SK-N-SH (cell line): ENCODE results near the gene PERM1. TPM values are rescaled to one million over a fixed set of nuclear protein-coding genes. Genes with fewer than 3 reads are reported as not detected.
"Not testable (repeated sequence)": the region's sequence is repeated elsewhere in the genome, so short reads cannot be mapped to it uniquely, and the experiment has no call there.

Experiments used
- CTCF ChIA-PET: fragments of 300-600, 350-600 bp; formaldehyde crosslinking; extraction: SDS; loops from one replicate; lab custom pipeline; 2021; lab: Yijun Ruan, JAX
- POLR2A ChIA-PET: fragments of 350-600 bp; sonication (Branson Sonifier 250); formaldehyde crosslinking; extraction: SDS; loops from one replicate; lab custom pipeline; 2020; ENCODE audit warnings: antibody characterized with exemption, inconsistent platforms; lab: Yijun Ruan, JAX
- DNase-seq: peaks from one replicate; pipeline ENCODE4 v3.0.0; 2012
- H2AFZ ChIP-seq: fragments of 200-600 bp; sonication (generic); 2 replicates; pipeline ENCODE4 v1.8.1; 2016; ENCODE audit warnings: antibody characterized with exemption, mild to moderate bottlenecking, low read depth
- H3F3A ChIP-seq: fragments of 200-600 bp; sonication (generic); replicated peaks from 2 replicates; pipeline ENCODE3; 2016; ENCODE audit warnings: antibody characterized with exemption, mild to moderate bottlenecking; ENCODE audit not compliant: insufficient read depth
- H3K27ac ChIP-seq, 2 experiments: fragments of 200-500 bp in 1 of 2; fragments of 200-600 bp in 1 of 2; sonication (Bioruptor generic) in 1 of 2; sonication (generic), shearing (Covaris generic) in 1 of 2; 2 replicates each; pipeline versions ENCODE4 v1.5.1 to v1.6.1; 2014 to 2016; ENCODE audit warnings: low read depth in 2 of 2, inconsistent platforms in 1 of 2, low read length in 1 of 2, mild to moderate bottlenecking in 1 of 2, mixed read lengths in 1 of 2
- H3K27me3 ChIP-seq: fragments of 200-600 bp; sonication (generic), shearing (Covaris generic); 2 replicates; pipeline ENCODE4 v1.6.1; 2016; ENCODE audit warnings: mixed run types; ENCODE audit not compliant: insufficient read depth
- H3K36me3 ChIP-seq, 2 experiments: fragments of 200-500 bp in 1 of 2; fragments of 200-600 bp in 1 of 2; sonication (Bioruptor generic) in 1 of 2; sonication (generic) in 1 of 2; replicated peaks in 1 of 2; 2 replicates each; pipeline versions ENCODE3 to v1.5.1; 2014 to 2016; ENCODE audit warnings: low read length in 1 of 2, mild to moderate bottlenecking in 1 of 2; ENCODE audit not compliant: insufficient read depth in 2 of 2, control insufficient read depth in 1 of 2
- H3K4me1 ChIP-seq, 2 experiments: fragments of 200-500 bp in 1 of 2; fragments of 200-600 bp in 1 of 2; sonication (Bioruptor generic) in 1 of 2; sonication (generic), shearing (Covaris generic) in 1 of 2; 2 replicates each; pipeline versions ENCODE4 v1.5.1 to v1.6.1; 2014 to 2016; ENCODE audit warnings: low read depth in 1 of 2, low read length in 1 of 2, mixed run types in 1 of 2; ENCODE audit not compliant: insufficient read depth in 2 of 2, control insufficient read depth in 1 of 2
- H3K4me2 ChIP-seq: fragments of 200-600 bp; sonication (generic), shearing (Covaris generic); 2 replicates; pipeline ENCODE4 v1.6.1; 2017; ENCODE audit warnings: mixed run types
- H3K4me3 ChIP-seq, 2 experiments: fragments of 200-500 bp in 1 of 2; fragments of 200-600 bp in 1 of 2; sonication (Bioruptor generic) in 1 of 2; sonication (generic), shearing (Covaris generic) in 1 of 2; 2 replicates each; pipeline versions ENCODE4 v1.5.1 to v1.8.1; 2014 to 2016; ENCODE audit warnings: low read depth in 2 of 2, inconsistent platforms in 1 of 2, low read length in 1 of 2, mild to moderate bottlenecking in 1 of 2, mixed read lengths in 1 of 2, moderate library complexity in 1 of 2
- H3K79me2 ChIP-seq: fragments of 200-600 bp; sonication (generic); 2 replicates; pipeline ENCODE4 v1.8.1; 2017; ENCODE audit warnings: mild to moderate bottlenecking; ENCODE audit not compliant: insufficient read depth
- H3K9ac ChIP-seq: fragments of 200-600 bp; sonication (generic); 2 replicates; pipeline ENCODE4 v1.6.1; 2017; ENCODE audit warnings: mixed run types
- H3K9me2 ChIP-seq: fragments of 200-600 bp; sonication (generic); 2 replicates; pipeline ENCODE4 v1.6.1; 2017; ENCODE audit warnings: mixed run types
- H3K9me3 ChIP-seq: fragments of 200-600 bp; sonication (generic); 2 replicates; pipeline ENCODE4 v1.6.1; 2017; ENCODE audit warnings: mixed run types, mild to moderate bottlenecking, moderate library complexity
- H4K20me1 ChIP-seq: fragments of 200-600 bp; sonication (generic); 2 replicates; pipeline ENCODE4 v1.6.1; 2017; ENCODE audit warnings: mild to moderate bottlenecking, mixed run types; ENCODE audit not compliant: insufficient read depth
- NFIC ChIP-seq: IDR thresholded peaks from 2 replicates; pipeline ENCODE4 v1.4.0; 2012; ENCODE audit warnings: borderline replicate concordance
- NRF1 ChIP-seq: IDR thresholded peaks from 2 replicates; pipeline ENCODE4 v1.6.1; 2012; ENCODE audit warnings: low read depth, mild to moderate bottlenecking, low read length
- POLR2AphosphoS5 ChIP-seq: IDR thresholded peaks from 2 replicates; pipeline ENCODE4 v1.6.1; 2012; ENCODE audit warnings: low read depth, low read length
- WGBS: methylation state at CpG from one replicate; pipeline ENCODE4 v1.1.6; 2017; ENCODE audit warnings: low lambda C conversion rate; 5-methylcytosine and 5-hydroxymethylcytosine counted together
- polyA plus RNA-seq, 3 experiments: library from polyadenylated mRNA; depleted of rRNA; stranded (reverse); fragments of >200 nt; gene quantifications; 2 replicates each; pipeline ENCODE4 v1.2.3, GENCODE V29; 2012
- TF ChIP-seq, protein P1 (sequence below): IDR thresholded peaks from 2 replicates; pipeline ENCODE4 v1.4.0; 2012; ENCODE audit warnings: low read depth, borderline replicate concordance
- TF ChIP-seq, protein P2 (sequence below): IDR thresholded peaks from 2 replicates; pipeline ENCODE4; 2012

Gene PERM1
- polyA plus RNA-seq, 1 of the 3 experiments (the other 2 are of a cell fraction) = 0.25 TPM

DNA sequence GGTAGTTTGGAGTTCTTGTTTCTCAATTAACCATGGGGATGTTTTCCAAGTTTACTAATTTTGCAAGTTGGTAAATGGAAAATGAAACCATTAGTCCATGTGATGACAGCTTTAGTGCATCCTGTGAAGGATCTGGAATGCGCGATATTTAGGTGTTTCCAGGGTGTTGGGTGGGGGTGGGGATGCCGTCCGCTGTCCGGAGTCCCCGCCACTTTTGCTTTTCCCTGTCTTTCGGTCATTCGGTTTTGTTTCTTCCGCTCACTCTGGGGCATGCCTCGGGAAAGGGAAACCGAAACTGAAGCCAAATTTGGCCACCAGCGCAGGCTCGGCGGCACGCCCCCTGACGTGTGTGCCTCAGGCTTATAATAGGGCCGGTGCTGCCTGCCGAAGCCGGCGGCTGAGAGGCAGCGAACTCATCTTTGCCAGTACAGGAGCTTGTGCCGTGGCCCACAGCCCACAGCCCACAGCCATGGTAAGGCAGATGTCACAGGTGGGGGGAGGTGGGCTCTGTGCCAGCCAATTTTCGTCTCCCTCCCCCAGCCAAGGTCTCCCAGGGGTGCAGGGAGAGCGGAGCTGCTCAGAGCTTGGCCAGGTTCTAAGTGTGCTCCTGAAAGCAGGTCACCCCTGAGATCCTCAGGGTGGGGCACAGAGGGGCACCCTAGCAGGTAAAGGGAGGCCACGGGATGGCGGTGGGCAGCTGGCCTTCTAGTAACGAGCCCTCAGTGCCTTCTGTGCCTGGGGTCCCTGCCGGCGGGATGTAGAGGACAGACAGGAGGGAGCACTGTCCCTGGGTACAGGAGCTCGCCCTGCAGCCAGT, 31.4 kb upstream of the PERM1 start, which contains the start of gene ISG15:
ISG15 (plus strand) TSS at position 393 of the 817 bp plus-strand sequence; CDS start at position 470, 77 bp downstream.
- 22% methylated on average over 15 of the region's 30 CpGs for WGBS
- Histone ChIP-seq H3K4me3 (peak within 1 kb of the TSS; percentile 45 to 52; a peak in 3 of 4 replicates), H3K9me3 (no peaks in the 10 kb centered on the region), H3K4me1 (peaks cover 0 to 7% of the 10 kb centered on the region in 2 experiments; a peak in 1 of 4 replicates), H4K20me1 (no peaks in the 10 kb centered on the region), H3K27ac (peak within 1 kb of the TSS in 1 of 2 experiments; percentile 70; a peak in 2 of 4 replicates), H3K79me2 (no peaks in the 10 kb centered on the region), H3K4me2 (peak within 1 kb of the TSS; percentile 70), H2AFZ (peak within 1 kb of the TSS; percentile 89), H3K9ac (peak within 1 kb of the TSS; percentile 49; the same call in 1 of the 2 replicates), H3K27me3 (no peaks in the 10 kb centered on the region), H3K9me2 (no peaks in the 10 kb centered on the region), H3K36me3 (no peaks in the 10 kb centered on the region), H3F3A (no peaks in the 10 kb centered on the region)
- ChIA-PET CTCF (interaction anchor here (0.7 to 6.1 kb wide), 11 partner anchors 8 to 59 kb away, joined by 3 to 38 read pairs (median 4); no protein-coding TSS in a partner anchor), POLR2A (interaction anchor here (1.0 kb wide), 1 partner anchor 9 kb away, joined by 3 read pairs; no protein-coding TSS in a partner anchor)
- peak; percentile 21; the same call in 1 of the 2 replicates for TF ChIP-seq NRF1
- TF ChIP-seq, protein P1, sequence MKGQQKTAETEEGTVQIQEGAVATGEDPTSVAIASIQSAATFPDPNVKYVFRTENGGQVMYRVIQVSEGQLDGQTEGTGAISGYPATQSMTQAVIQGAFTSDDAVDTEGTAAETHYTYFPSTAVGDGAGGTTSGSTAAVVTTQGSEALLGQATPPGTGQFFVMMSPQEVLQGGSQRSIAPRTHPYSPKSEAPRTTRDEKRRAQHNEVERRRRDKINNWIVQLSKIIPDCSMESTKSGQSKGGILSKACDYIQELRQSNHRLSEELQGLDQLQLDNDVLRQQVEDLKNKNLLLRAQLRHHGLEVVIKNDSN = no peak
- 0 out of 2 replicates have a peak, but pooled peaks have one; percentile 35 for TF ChIP-seq POLR2AphosphoS5
- DNase-seq = no peak

DNA sequence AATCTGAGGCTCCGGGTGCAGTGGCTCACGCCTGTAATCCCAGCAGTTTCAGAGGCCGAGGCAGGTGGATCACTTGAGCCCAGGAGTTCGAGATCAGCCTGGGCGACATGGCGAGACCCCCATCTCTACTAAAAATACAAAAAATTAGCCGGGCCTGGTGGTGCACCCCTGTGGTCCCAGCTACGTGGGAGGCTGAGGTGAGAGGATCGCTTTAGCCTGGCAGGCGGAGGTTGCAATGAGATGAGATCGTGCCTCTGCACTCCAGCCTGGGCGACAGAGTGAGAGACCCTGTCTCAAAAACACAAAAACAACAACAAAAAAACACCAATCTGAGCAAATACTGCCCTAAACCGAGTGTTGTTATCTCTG, 30.8 kb upstream of the PERM1 start:
- H3K27me3 ChIP-seq, H3F3A ChIP-seq, POLR2A ChIA-PET, H4K20me1 ChIP-seq, H3K9me2 ChIP-seq, H3K4me1 ChIP-seq, H3K36me3 ChIP-seq, H3K79me2 ChIP-seq, DNase-seq, H3K9me3 ChIP-seq: not testable (repeated sequence)
- peak overlapping the region; percentile 70 for H3K4me2 ChIP-seq
- CTCF ChIA-PET = interaction anchor here (0.7 to 6.1 kb wide), 5 partner anchors 11 to 47 kb away, joined by 3 to 38 read pairs (median 4); no protein-coding TSS in a partner anchor
- H3K4me3 ChIP-seq = peak overlapping the region; percentile 45 to 52; a peak in 2 of 4 replicates
- peak overlapping the region in 1 of 2 experiments; percentile 70; a peak in 2 of 4 replicates for H3K27ac ChIP-seq
- H2AFZ ChIP-seq = peak overlapping the region; percentile 89
- peak overlapping the region; percentile 49; the same call in 1 of the 2 replicates for H3K9ac ChIP-seq
- WGBS = 87% methylated on average over 12 of the region's 13 CpGs

DNA sequence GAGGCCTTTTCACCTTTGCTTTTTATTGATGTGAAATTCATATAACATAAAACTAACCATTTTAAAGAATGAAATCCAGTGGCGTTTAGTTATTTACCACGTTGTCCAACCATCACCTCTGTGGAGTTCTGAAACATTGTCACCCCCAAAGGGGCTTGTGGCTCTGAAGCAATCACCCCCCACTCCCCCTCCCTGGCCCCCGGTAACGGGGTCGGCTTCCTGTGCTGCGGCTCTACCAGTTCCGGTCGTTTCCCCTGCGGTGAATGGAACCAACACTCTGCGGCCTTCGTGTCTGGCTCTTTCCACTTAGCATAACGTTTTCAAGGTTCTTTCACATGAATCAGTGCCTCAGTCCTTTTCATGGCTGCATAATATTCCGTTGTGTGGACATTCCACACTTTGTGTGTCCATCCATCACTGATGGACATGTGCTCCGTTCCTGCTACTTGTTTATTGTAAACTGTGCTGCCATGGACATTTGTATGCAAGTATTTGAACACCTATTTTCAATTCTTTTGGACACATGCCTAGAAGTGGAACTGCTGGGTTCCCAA, 29.6 kb upstream of the PERM1 start:
- POLR2A ChIA-PET = no interaction called here
- no peaks in the 10 kb centered on the region for H3K36me3 ChIP-seq
- H3K79me2 ChIP-seq = no peaks in the 10 kb centered on the region
- no peak overlapping the region for H2AFZ ChIP-seq
- CTCF ChIA-PET = interaction anchor here (2.2 kb wide), 1 partner anchor 10 kb away, joined by 11 read pairs; no protein-coding TSS in a partner anchor
- H3K27me3 ChIP-seq = no peaks in the 10 kb centered on the region
- no peaks in the 10 kb centered on the region for H4K20me1 ChIP-seq
- H3K27ac ChIP-seq = no peak overlapping the region
- H3K4me2 ChIP-seq = no peak overlapping the region
- H3F3A ChIP-seq = no peaks in the 10 kb centered on the region
- no peaks in the 10 kb centered on the region for H3K9me3 ChIP-seq
- no peak for TF ChIP-seq NFIC
- TF ChIP-seq, protein P2, sequence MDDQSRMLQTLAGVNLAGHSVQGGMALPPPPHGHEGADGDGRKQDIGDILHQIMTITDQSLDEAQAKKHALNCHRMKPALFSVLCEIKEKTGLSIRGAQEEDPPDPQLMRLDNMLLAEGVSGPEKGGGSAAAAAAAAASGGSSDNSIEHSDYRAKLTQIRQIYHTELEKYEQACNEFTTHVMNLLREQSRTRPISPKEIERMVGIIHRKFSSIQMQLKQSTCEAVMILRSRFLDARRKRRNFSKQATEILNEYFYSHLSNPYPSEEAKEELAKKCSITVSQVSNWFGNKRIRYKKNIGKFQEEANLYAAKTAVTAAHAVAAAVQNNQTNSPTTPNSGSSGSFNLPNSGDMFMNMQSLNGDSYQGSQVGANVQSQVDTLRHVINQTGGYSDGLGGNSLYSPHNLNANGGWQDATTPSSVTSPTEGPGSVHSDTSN = no peak
- H3K9me2 ChIP-seq = no peaks in the 10 kb centered on the region
- DNase-seq = no peak
- 79% methylated on average over 14 of the region's 14 CpGs for WGBS
- no peak overlapping the region for H3K9ac ChIP-seq
- peaks cover 0 to 12% of the 10 kb centered on the region in 2 experiments; a peak in 1 of 4 replicates for H3K4me1 ChIP-seq
- H3K4me3 ChIP-seq = no peak overlapping the region

DNA sequence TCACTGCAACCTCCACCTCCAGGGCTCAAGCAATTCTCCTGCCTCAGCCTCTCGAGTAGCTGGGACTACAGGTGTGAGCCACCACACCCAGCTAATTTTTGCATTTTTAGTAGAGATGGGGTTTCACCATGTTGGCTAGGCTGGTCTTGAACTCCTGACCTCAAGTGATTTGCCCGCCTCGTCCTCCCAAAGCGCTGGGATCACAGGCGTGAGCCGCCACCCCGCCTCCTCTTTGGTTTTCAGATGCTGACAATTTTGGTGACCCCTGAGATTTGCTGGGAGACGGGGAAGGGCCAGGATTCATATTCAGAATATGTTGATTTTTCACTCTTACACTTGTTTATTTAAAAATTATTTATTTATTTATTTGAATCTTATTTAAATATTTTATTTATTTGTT, 28.2 kb upstream of the PERM1 start:
- H3K4me3 ChIP-seq, H3K4me2 ChIP-seq, H3K79me2 ChIP-seq, H3K9ac ChIP-seq, H3K27ac ChIP-seq, H3K27me3 ChIP-seq, H3K9me3 ChIP-seq, H3K9me2 ChIP-seq, POLR2A ChIA-PET, DNase-seq, H4K20me1 ChIP-seq, H2AFZ ChIP-seq, H3K36me3 ChIP-seq, H3F3A ChIP-seq: not testable (repeated sequence)
- 92% methylated on average over 8 of the region's 8 CpGs for WGBS
- H3K4me1 ChIP-seq = peaks cover 0 to 25% of the 10 kb centered on the region in 2 experiments; a peak in 1 of 4 replicates
- CTCF ChIA-PET = interaction anchor here (1.0 to 2.2 kb wide), 3 partner anchors 8 to 26 kb away, joined by 3 to 11 read pairs (median 3); no protein-coding TSS in a partner anchor
